Testis (tissue), 2 donors: ENCODE measurements around the gene FOXN4.

Experiments used
- POLR2A ChIP-seq: fragments of 450-650 bp; IDR thresholded peaks from one replicate; pipeline ENCODE4 v1.6.1; 2017; ENCODE audit warnings: antibody characterized with exemption, mild to moderate bottlenecking, moderate library complexity
- TF ChIP-seq, protein P1 (sequence below), 3 experiments: fragments of 450-650 bp in 2 of 3; fragments of 200-600 bp in 1 of 3; sonication (generic) in 1 of 3; IDR thresholded peaks; one replicate each; pipeline ENCODE4 v1.5.1; 2016 to 2019; ENCODE audit warnings: antibody characterized with exemption in 3 of 3, mild to moderate bottlenecking in 2 of 3, moderate library complexity in 1 of 3

DNA sequence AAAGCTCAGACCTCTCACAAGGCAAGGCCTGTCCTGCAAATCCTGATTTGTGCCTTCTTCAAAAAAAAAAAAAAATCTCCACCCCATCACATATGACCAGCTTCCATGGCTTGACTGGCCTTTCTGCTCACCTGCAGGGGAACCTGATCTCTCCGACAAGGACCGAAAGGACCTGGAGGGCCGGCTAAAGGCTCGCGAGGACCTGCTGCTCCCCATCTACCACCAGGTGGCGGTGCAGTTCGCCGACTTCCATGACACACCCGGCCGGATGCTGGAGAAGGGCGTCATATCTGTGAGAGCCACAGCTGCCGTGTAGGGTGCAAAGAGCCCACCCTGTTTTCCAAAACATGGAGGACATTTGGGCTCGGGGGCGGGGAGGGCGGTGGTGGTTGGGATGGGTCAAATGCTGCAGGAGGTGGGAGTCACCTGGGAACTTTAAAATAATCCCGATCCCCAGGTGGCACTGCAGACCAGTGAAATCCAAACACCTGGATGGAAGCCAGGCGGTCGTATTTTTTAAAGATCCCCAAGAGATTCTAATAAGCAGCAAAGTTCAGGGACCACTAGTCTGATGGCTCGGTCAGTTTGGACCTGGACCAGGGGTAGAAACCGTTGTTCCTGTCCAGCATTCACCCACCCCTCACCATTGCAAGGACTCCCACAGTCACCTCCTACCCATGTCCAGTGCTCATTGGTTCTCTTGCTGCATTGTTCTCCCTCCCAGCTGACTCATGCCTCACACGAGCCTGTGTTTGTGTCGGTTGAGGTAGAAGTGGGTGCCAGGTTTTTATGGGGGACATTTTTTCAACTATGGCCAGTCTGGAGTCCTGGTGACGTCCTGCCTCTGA lies 44.8 kb downstream of the FOXN4 start:
- TF ChIP-seq POLR2A: no peak
- TF ChIP-seq, protein P1, sequence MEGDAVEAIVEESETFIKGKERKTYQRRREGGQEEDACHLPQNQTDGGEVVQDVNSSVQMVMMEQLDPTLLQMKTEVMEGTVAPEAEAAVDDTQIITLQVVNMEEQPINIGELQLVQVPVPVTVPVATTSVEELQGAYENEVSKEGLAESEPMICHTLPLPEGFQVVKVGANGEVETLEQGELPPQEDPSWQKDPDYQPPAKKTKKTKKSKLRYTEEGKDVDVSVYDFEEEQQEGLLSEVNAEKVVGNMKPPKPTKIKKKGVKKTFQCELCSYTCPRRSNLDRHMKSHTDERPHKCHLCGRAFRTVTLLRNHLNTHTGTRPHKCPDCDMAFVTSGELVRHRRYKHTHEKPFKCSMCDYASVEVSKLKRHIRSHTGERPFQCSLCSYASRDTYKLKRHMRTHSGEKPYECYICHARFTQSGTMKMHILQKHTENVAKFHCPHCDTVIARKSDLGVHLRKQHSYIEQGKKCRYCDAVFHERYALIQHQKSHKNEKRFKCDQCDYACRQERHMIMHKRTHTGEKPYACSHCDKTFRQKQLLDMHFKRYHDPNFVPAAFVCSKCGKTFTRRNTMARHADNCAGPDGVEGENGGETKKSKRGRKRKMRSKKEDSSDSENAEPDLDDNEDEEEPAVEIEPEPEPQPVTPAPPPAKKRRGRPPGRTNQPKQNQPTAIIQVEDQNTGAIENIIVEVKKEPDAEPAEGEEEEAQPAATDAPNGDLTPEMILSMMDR (IDR thresholded peaks at IDR 0.05): peak; percentile 74 to 78 (median 75)
